Osteocyte (in vitro differentiated cells): ENCODE data around the gene RGMA. TPM values are rescaled to one million over a fixed set of nuclear protein-coding genes. Genes with fewer than 3 reads are reported as not detected.
A peak's percentile ranks its signal among the peaks of the same experiment; 100 is the strongest.

Experiments used
- DNase-seq: peaks from one replicate; pipeline ENCODE4 v3.0.0; 2021; ENCODE audit warnings: mixed read lengths; ENCODE audit not compliant: unreplicated experiment; ENCODE audit errors: extremely low spot score
- H3K27ac Mint-ChIP-seq: one replicate; pipeline ENCODE4 v1.8.0; 2021; ENCODE audit warnings: mild to moderate bottlenecking, mixed read lengths; ENCODE audit not compliant: unreplicated experiment
- H3K27me3 Mint-ChIP-seq: one replicate; pipeline ENCODE4 v1.8.0; 2021; ENCODE audit warnings: mixed read lengths; ENCODE audit not compliant: unreplicated experiment
- H3K36me3 Mint-ChIP-seq: one replicate; pipeline ENCODE4 v1.8.0; 2021; ENCODE audit warnings: mixed read lengths; ENCODE audit not compliant: unreplicated experiment
- H3K4me1 Mint-ChIP-seq: one replicate; pipeline ENCODE4 v1.8.0; 2021; ENCODE audit warnings: mixed read lengths; ENCODE audit not compliant: unreplicated experiment
- H3K4me3 Mint-ChIP-seq: one replicate; pipeline ENCODE4 v1.8.0; 2021; ENCODE audit warnings: mild to moderate bottlenecking, moderate library complexity, mixed read lengths; ENCODE audit not compliant: unreplicated experiment
- H3K9me3 Mint-ChIP-seq: one replicate; pipeline ENCODE4 v1.8.0; 2021; ENCODE audit warnings: mixed read lengths; ENCODE audit not compliant: unreplicated experiment
- total RNA-seq: library from RNA; stranded (reverse); gene quantifications from 2 replicates; pipeline ENCODE4 v1.2.1, GENCODE V29; 2021
- TF ChIP-seq, protein P1 (sequence below): fragments of 200-600 bp; sonication (generic); IDR thresholded peaks from 2 replicates; pipeline ENCODE4 v1.5.0; 2021; ENCODE audit warnings: antibody characterized with exemption, mild to moderate bottlenecking, moderate library complexity

Gene RGMA
- total RNA-seq, 1 donor from 2014 or later: 12.4 TPM

GRCh38 chr15:93001156-93001555, 87.9 kb downstream of the RGMA start:
- Mint-ChIP-seq H3K4me1 (peaks cover 8% of the 10 kb centered on the region), H3K27me3 (no peaks in the 10 kb centered on the region), H3K9me3 (no peaks in the 10 kb centered on the region), H3K36me3 (peaks cover 80% of the 10 kb centered on the region), H3K4me3 (no peak overlapping the region), H3K27ac (no peak overlapping the region)
- no peak for DNase-seq
- TF ChIP-seq, protein P1, sequence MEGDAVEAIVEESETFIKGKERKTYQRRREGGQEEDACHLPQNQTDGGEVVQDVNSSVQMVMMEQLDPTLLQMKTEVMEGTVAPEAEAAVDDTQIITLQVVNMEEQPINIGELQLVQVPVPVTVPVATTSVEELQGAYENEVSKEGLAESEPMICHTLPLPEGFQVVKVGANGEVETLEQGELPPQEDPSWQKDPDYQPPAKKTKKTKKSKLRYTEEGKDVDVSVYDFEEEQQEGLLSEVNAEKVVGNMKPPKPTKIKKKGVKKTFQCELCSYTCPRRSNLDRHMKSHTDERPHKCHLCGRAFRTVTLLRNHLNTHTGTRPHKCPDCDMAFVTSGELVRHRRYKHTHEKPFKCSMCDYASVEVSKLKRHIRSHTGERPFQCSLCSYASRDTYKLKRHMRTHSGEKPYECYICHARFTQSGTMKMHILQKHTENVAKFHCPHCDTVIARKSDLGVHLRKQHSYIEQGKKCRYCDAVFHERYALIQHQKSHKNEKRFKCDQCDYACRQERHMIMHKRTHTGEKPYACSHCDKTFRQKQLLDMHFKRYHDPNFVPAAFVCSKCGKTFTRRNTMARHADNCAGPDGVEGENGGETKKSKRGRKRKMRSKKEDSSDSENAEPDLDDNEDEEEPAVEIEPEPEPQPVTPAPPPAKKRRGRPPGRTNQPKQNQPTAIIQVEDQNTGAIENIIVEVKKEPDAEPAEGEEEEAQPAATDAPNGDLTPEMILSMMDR: no peak

GRCh38 chr15:92997821-92998220, 91.2 kb downstream of the RGMA start:
- DNase-seq: no peak
- Mint-ChIP-seq H3K27ac (no peak overlapping the region), H3K27me3 (no peaks in the 10 kb centered on the region), H3K9me3 (no peaks in the 10 kb centered on the region), H3K4me1 (no peaks in the 10 kb centered on the region), H3K4me3 (no peak overlapping the region), H3K36me3 (peaks cover 75% of the 10 kb centered on the region)
- TF ChIP-seq, protein P1: no peak

GRCh38 chr15:92992720-92993119, 96.3 kb downstream of the RGMA start:
- Mint-ChIP-seq H3K27ac (no peak overlapping the region), H3K27me3 (no peaks in the 10 kb centered on the region)

GRCh38 chr15:92990031-92990430, 99.0 kb downstream of the RGMA start:
- H3K4me3 Mint-ChIP-seq: peak overlapping the region; percentile 23
- TF ChIP-seq, protein P1: no peak
- H3K4me1 Mint-ChIP-seq: no peaks in the 10 kb centered on the region
- H3K9me3 Mint-ChIP-seq: no peaks in the 10 kb centered on the region
- no peak overlapping the region for H3K27ac Mint-ChIP-seq
- no peak for DNase-seq
- no peaks in the 10 kb centered on the region for H3K27me3 Mint-ChIP-seq
- peaks cover 64% of the 10 kb centered on the region for H3K36me3 Mint-ChIP-seq

More at GRCh38 chr15:92992720-92993119, 96.3 kb downstream of the RGMA start:
- no peak for DNase-seq
- Mint-ChIP-seq H3K4me1 (no peaks in the 10 kb centered on the region), H3K36me3 (peaks cover 67% of the 10 kb centered on the region), H3K9me3 (no peaks in the 10 kb centered on the region), H3K4me3 (no peak overlapping the region)
- TF ChIP-seq, protein P1: no peak

DNA sequence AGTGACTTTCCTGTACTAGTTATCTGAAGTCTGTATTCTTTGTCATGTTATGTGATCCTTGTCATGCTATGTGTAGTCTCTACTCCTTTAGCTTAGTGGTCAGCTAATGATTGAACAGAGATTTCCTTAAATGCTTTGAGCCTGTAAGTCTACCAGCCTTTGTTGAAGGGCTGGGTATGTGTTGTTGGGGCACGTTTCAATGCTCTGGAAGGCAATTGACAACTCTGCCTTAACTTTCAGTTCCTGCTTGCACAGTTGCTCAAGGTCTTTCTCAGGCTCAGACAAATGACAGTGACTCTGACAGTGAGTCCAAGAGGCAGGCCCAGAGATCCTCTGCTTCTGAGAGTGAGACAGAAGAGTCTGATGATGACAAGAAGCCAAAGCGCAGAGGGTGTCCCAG, 99.5 kb downstream of the RGMA start:
- H3K9me3 Mint-ChIP-seq: no peaks in the 10 kb centered on the region

More for the DNA sequence above, 99.5 kb downstream of the RGMA start:
- Mint-ChIP-seq H3K27ac (no peak overlapping the region), H3K4me1 (no peaks in the 10 kb centered on the region), H3K27me3 (no peaks in the 10 kb centered on the region), H3K36me3 (peaks cover 59% of the 10 kb centered on the region), H3K4me3 (no peak overlapping the region)
- no peak for DNase-seq
- TF ChIP-seq, protein P1: no peak

Other genes starting within 250 kb of the RGMA start
- 89.9 and 102 TPM in 2 replicates for gene CHD2, start 188.9 kb downstream of the RGMA start, total RNA-seq